Measurements from ENCODE around the gene GIPC3. TPM values are rescaled to one million over a fixed set of nuclear protein-coding genes. Genes with fewer than 3 reads are reported as not detected.

GIPC3 gene
- total RNA-seq, 2 donors from 2014 or later: 0.93 to 1.5 TPM

DNA sequence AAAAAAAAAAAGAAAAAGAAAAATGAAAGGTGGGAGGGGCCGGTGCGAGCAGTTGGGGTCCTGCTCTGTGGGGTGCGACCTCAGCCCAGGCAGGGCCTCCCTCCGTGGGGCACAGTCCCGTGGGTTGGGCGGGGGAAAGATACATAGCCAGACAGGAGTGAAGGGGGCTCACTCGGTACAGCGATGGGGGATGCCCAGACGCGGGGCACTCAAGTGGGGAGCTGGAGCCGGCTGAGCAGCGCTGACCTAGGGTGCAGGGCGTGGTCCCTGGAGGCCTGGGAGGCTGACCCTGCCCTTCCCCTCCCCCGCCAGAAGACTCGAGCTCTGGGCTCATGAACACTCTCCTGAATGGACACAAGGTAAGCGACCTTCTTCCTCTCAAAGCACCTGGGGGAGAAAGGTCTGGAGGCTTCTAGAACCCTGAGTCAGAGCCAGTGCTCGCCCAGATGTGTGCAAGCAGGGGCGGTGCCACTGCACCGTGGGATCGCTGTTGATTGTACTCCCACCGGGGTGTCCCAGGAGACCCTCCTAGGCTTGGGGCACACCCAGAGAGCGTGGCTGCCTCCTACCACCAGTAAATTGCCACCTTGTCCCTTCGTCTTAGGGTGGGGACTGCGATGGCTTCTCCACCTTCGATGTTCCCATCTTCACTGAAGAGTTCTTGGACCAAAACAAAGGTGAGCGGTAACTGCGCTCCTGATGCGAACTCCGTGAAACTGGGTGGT is 9.2 kb upstream of the GIPC3 start:
- Histone ChIP-seq H3K9me3 (ENCODE audit: control insufficient read depth, low read length) (no peaks in the 10 kb centered on the region), H3K4me1 (ENCODE audit: control insufficient read depth, insufficient read depth, low read length) (no peaks in the 10 kb centered on the region), H3K36me3 (ENCODE audit: control insufficient read depth, insufficient read depth, low read length) (peaks cover 8% of the 10 kb centered on the region), H3K4me3 (ENCODE audit: low read length) (peak overlapping the region; percentile 76), H3K27me3 (ENCODE audit: control insufficient read depth, insufficient read depth, low read length, poor library complexity, severe bottlenecking) (peaks cover 8% of the 10 kb centered on the region), H3K27ac (ENCODE audit: low read depth, low read length) (no peak overlapping the region), H3K9ac (ENCODE audit: extremely low read depth, low read length, poor library complexity, severe bottlenecking) (no peak overlapping the region)
- DNase-seq: no peak
- Mint-ChIP-seq H3K9me3 (no peaks in the 10 kb centered on the region), H3K4me3 (peak overlapping the region; percentile 59), H3K4me1 (peaks cover 10% of the 10 kb centered on the region), H3K36me3 (ENCODE audit: low read depth) (peaks cover 12% of the 10 kb centered on the region), H3K27me3 (ENCODE audit: insufficient read depth) (peaks cover 25% of the 10 kb centered on the region), H3K27ac (no peak overlapping the region)
- WGBS, 2 experiments (ENCODE audit: insufficient coverage in 1 of 2, insufficient read length in 1 of 2): 70 to 73% methylated on average over 14 to 29 of the region's 29 CpGs
- TF ChIP-seq, protein P1, sequence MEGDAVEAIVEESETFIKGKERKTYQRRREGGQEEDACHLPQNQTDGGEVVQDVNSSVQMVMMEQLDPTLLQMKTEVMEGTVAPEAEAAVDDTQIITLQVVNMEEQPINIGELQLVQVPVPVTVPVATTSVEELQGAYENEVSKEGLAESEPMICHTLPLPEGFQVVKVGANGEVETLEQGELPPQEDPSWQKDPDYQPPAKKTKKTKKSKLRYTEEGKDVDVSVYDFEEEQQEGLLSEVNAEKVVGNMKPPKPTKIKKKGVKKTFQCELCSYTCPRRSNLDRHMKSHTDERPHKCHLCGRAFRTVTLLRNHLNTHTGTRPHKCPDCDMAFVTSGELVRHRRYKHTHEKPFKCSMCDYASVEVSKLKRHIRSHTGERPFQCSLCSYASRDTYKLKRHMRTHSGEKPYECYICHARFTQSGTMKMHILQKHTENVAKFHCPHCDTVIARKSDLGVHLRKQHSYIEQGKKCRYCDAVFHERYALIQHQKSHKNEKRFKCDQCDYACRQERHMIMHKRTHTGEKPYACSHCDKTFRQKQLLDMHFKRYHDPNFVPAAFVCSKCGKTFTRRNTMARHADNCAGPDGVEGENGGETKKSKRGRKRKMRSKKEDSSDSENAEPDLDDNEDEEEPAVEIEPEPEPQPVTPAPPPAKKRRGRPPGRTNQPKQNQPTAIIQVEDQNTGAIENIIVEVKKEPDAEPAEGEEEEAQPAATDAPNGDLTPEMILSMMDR (conservative IDR thresholded peaks at IDR 0.05): no peak

DNA sequence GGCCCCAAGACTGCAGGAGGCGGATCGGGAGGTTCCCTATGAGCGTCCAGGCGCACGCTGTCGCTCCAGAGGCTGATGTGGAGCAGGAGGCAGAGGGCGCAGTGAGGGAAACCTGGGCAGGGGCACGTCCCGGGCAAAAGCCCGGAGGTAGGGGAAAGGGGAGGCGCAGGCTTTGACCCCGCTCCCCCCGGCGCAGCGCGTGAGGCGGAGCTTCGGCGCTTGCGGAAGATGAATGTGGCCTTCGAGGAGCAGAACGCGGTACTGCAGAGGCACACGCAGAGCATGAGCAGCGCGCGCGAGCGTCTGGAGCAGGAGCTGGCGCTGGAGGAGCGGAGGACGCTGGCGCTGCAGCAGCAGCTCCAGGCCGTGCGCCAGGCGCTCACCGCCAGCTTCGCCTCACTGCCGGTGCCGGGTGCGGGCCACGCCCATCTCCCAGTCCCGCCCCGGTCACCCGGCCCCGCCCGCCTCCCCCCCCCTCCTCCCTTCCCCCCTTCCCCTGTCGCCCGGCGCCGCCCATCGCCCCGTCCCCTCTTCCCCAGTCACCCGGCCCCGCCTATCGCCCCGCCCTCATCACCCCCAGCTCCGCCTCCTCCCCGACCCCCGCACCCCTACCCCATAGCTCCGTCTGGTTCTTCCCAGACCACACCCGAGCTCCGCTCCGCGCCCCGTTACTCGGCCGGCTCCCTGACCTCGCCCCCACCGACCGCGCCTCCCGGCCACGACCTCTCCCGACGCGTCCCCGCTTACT is 8.4 kb upstream of the GIPC3 start:
- H3K27me3 ChIP-seq (ENCODE audit: control insufficient read depth, insufficient read depth, low read length, poor library complexity, severe bottlenecking): peaks cover 8% of the 10 kb centered on the region
- peaks cover 8% of the 10 kb centered on the region for H3K36me3 ChIP-seq (ENCODE audit: control insufficient read depth, insufficient read depth, low read length)
- TF ChIP-seq, protein P1 (conservative IDR thresholded peaks at IDR 0.05): no peak
- Mint-ChIP-seq H3K27ac (no peak overlapping the region), H3K27me3 (ENCODE audit: insufficient read depth) (peaks cover 29% of the 10 kb centered on the region), H3K4me1 (peaks cover 10% of the 10 kb centered on the region), H3K9me3 (no peaks in the 10 kb centered on the region), H3K4me3 (peak overlapping the region; percentile 59), H3K36me3 (ENCODE audit: low read depth) (peaks cover 12% of the 10 kb centered on the region)
- DNase-seq: peak; percentile 95
- whole genome bisulfite sequencing, 2 experiments (ENCODE audit: insufficient coverage in 1 of 2, insufficient read length in 1 of 2): 8 to 26% methylated on average over 14 to 52 of the region's 78 CpGs
- H3K4me1 ChIP-seq (ENCODE audit: control insufficient read depth, insufficient read depth, low read length): no peaks in the 10 kb centered on the region
- no peaks in the 10 kb centered on the region for H3K9me3 ChIP-seq (ENCODE audit: control insufficient read depth, low read length)
- no peak overlapping the region for H3K9ac ChIP-seq (ENCODE audit: extremely low read depth, low read length, poor library complexity, severe bottlenecking)
- H3K27ac ChIP-seq (ENCODE audit: low read depth, low read length): no peak overlapping the region
- H3K4me3 ChIP-seq (ENCODE audit: low read length): peak overlapping the region; percentile 76

DNA sequence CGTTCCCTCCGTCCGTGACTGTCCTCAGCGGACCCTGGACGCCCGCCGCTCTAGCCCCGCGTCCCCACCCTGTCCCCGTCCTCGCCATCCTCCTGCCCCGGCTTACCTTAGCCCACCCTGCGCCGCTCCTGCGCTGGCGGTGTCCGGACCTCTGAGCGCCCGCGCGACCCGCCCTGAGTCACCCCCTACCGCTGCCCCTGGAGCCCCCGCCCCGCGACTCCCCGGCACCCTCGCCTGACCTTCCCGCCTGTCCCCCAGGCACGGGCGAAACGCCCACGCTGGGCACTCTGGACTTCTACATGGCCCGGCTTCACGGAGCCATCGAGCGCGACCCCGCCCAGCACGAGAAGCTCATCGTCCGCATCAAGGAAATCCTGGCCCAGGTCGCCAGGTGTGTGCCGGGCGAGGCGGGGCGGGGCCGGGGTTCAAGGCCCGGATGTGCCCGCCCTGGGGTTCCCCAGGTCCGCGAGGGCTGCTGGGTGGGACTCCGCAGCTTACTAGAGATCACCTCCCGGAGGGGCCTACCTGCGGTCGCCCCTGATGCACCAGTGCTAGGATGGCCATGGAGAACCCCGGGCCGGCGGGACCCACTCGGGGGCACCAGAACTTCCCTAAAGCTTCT is 7.4 kb upstream of the GIPC3 start:
- Histone ChIP-seq H3K27ac (ENCODE audit: low read depth, low read length) (no peak overlapping the region), H3K9me3 (ENCODE audit: control insufficient read depth, low read length) (no peaks in the 10 kb centered on the region), H3K4me1 (ENCODE audit: control insufficient read depth, insufficient read depth, low read length) (no peaks in the 10 kb centered on the region), H3K9ac (ENCODE audit: extremely low read depth, low read length, poor library complexity, severe bottlenecking) (no peak overlapping the region), H3K27me3 (ENCODE audit: control insufficient read depth, insufficient read depth, low read length, poor library complexity, severe bottlenecking) (peaks cover 8% of the 10 kb centered on the region), H3K4me3 (ENCODE audit: low read length) (no peak overlapping the region), H3K36me3 (ENCODE audit: control insufficient read depth, insufficient read depth, low read length) (peaks cover 8% of the 10 kb centered on the region)
- peaks cover 12% of the 10 kb centered on the region for H3K36me3 Mint-ChIP-seq (ENCODE audit: low read depth)
- H3K4me1 Mint-ChIP-seq: peaks cover 10% of the 10 kb centered on the region
- peak; percentile 89 for DNase-seq
- H3K27ac Mint-ChIP-seq: no peak overlapping the region
- H3K9me3 Mint-ChIP-seq: no peaks in the 10 kb centered on the region
- TF ChIP-seq, protein P1 (conservative IDR thresholded peaks at IDR 0.05): no peak
- 42 to 68% methylated on average over 33 to 60 of the region's 60 CpGs for WGBS, 2 experiments (ENCODE audit: insufficient coverage in 1 of 2, insufficient read length in 1 of 2)
- H3K27me3 Mint-ChIP-seq (ENCODE audit: insufficient read depth): peaks cover 37% of the 10 kb centered on the region
- H3K4me3 Mint-ChIP-seq: peak overlapping the region; percentile 59

Measured in endodermal cell (in vitro differentiated cells).